ENCODE measurements around the gene MED16. TPM values are rescaled to one million over a fixed set of nuclear protein-coding genes. Genes with fewer than 3 reads are reported as not detected.

MED16 gene
- total RNA-seq, 1 donor from 2014 or later = 55.7 TPM

- no peaks in the 10 kb centered on the region for H3K9me3 Mint-ChIP-seq
- H3K4me3 Mint-ChIP-seq (ENCODE audit: low read depth) = no peak overlapping the region
- H3K36me3 Mint-ChIP-seq (ENCODE audit: low read depth) = peaks cover 11% of the 10 kb centered on the region
Observed at GRCh38 chr19:873561-874041, 19.4 kb downstream of the MED16 start.

GRCh38 chr19:873084-873483 is 19.9 kb downstream of the MED16 start:
- Mint-ChIP-seq H3K27me3 (ENCODE audit: low read depth) (no peaks in the 10 kb centered on the region), H3K36me3 (ENCODE audit: low read depth) (peaks cover 11% of the 10 kb centered on the region), H3K4me1 (ENCODE audit: low read depth) (peaks cover 2% of the 10 kb centered on the region), H3K9me3 (no peaks in the 10 kb centered on the region), H3K27ac (peak overlapping the region; percentile 67), H3K4me3 (ENCODE audit: low read depth) (no peak overlapping the region)
- peak; percentile 79 for DNase-seq (ENCODE audit: low spot score)
- intact Hi-C loops (cut with micrococcal nuclease) = no loop called here

More at GRCh38 chr19:873561-874041, 19.4 kb downstream of the MED16 start:
- DNase-seq (ENCODE audit: low spot score) = no peak
- intact Hi-C loops (cut with micrococcal nuclease) = no loop called here
- no peaks in the 10 kb centered on the region for H3K27me3 Mint-ChIP-seq (ENCODE audit: low read depth)
- H3K4me1 Mint-ChIP-seq (ENCODE audit: low read depth) = peaks cover 2% of the 10 kb centered on the region
- H3K27ac Mint-ChIP-seq = no peak overlapping the region

- Mint-ChIP-seq H3K36me3 (ENCODE audit: low read depth) (peaks cover 14% of the 10 kb centered on the region), H3K4me3 (ENCODE audit: low read depth) (peak overlapping the region; percentile 65), H3K4me1 (ENCODE audit: low read depth) (peaks cover 2% of the 10 kb centered on the region), H3K27ac (peak overlapping the region; percentile 49), H3K9me3 (no peaks in the 10 kb centered on the region), H3K27me3 (ENCODE audit: low read depth) (no peaks in the 10 kb centered on the region)
- peak; percentile 87 for DNase-seq (ENCODE audit: low spot score)
- intact Hi-C loops (cut with micrococcal nuclease) = no loop called here
Observed at GRCh38 chr19:872266-872951, 20.6 kb downstream of the MED16 start.

- Mint-ChIP-seq H3K9me3 (no peaks in the 10 kb centered on the region), H3K4me3 (ENCODE audit: low read depth) (peak overlapping the region; percentile 33), H3K27ac (peak overlapping the region; percentile 72), H3K36me3 (ENCODE audit: low read depth) (peaks cover 16% of the 10 kb centered on the region), H3K4me1 (ENCODE audit: low read depth) (peaks cover 2% of the 10 kb centered on the region), H3K27me3 (ENCODE audit: low read depth) (no peaks in the 10 kb centered on the region)
- DNase-seq (ENCODE audit: low spot score) = no peak
- intact Hi-C loops (cut with micrococcal nuclease) = no loop called here
Observed at GRCh38 chr19:871446-872265, 21.3 kb downstream of the MED16 start.

- no peak overlapping the region for H3K4me3 Mint-ChIP-seq (ENCODE audit: low read depth)
- peaks cover 2% of the 10 kb centered on the region for H3K4me1 Mint-ChIP-seq (ENCODE audit: low read depth)
- H3K36me3 Mint-ChIP-seq (ENCODE audit: low read depth) = peaks cover 13% of the 10 kb centered on the region
- H3K9me3 Mint-ChIP-seq = no peaks in the 10 kb centered on the region
- H3K27me3 Mint-ChIP-seq (ENCODE audit: low read depth) = no peaks in the 10 kb centered on the region
- intact Hi-C loops (cut with micrococcal nuclease) = no loop called here
- H3K27ac Mint-ChIP-seq = no peak overlapping the region
- no peak for DNase-seq (ENCODE audit: low spot score)
Observed at GRCh38 chr19:870963-871401, 22.0 kb downstream of the MED16 start.

GRCh38 chr19:870314-870713 is 22.7 kb downstream of the MED16 start:
- Mint-ChIP-seq H3K27me3 (ENCODE audit: low read depth) (no peaks in the 10 kb centered on the region), H3K27ac (no peak overlapping the region), H3K36me3 (ENCODE audit: low read depth) (peaks cover 13% of the 10 kb centered on the region), H3K4me1 (ENCODE audit: low read depth) (peaks cover 2% of the 10 kb centered on the region), H3K4me3 (ENCODE audit: low read depth) (no peak overlapping the region), H3K9me3 (no peaks in the 10 kb centered on the region)
- no peak for DNase-seq (ENCODE audit: low spot score)
- intact Hi-C loops (cut with micrococcal nuclease) = no loop called here

GRCh38 chr19:869245-870177 is 23.5 kb downstream of the MED16 start:
- intact Hi-C loops (cut with micrococcal nuclease) = no loop called here
- DNase-seq (ENCODE audit: low spot score) = no peak
- Mint-ChIP-seq H3K4me3 (ENCODE audit: low read depth) (no peak overlapping the region), H3K9me3 (no peaks in the 10 kb centered on the region), H3K27ac (no peak overlapping the region), H3K36me3 (ENCODE audit: low read depth) (peaks cover 13% of the 10 kb centered on the region), H3K27me3 (ENCODE audit: low read depth) (no peaks in the 10 kb centered on the region), H3K4me1 (ENCODE audit: low read depth) (peaks cover 2% of the 10 kb centered on the region)

- no peak for DNase-seq (ENCODE audit: low spot score)
- no peak overlapping the region for H3K27ac Mint-ChIP-seq
- H3K4me1 Mint-ChIP-seq (ENCODE audit: low read depth) = peaks cover 3% of the 10 kb centered on the region
- no peaks in the 10 kb centered on the region for H3K9me3 Mint-ChIP-seq
- H3K36me3 Mint-ChIP-seq (ENCODE audit: low read depth) = peaks cover 13% of the 10 kb centered on the region
- H3K27me3 Mint-ChIP-seq (ENCODE audit: low read depth) = no peaks in the 10 kb centered on the region
- no peak overlapping the region for H3K4me3 Mint-ChIP-seq (ENCODE audit: low read depth)
- intact Hi-C loops (cut with micrococcal nuclease) = no loop called here
Observed at GRCh38 chr19:868458-869244, 24.3 kb downstream of the MED16 start.

GRCh38 chr19:867855-868457 is 25.0 kb downstream of the MED16 start:
- Mint-ChIP-seq H3K9me3 (no peaks in the 10 kb centered on the region), H3K27me3 (ENCODE audit: low read depth) (no peaks in the 10 kb centered on the region), H3K27ac (no peak overlapping the region), H3K4me3 (ENCODE audit: low read depth) (no peak overlapping the region), H3K4me1 (ENCODE audit: low read depth) (peaks cover 7% of the 10 kb centered on the region), H3K36me3 (ENCODE audit: low read depth) (peaks cover 13% of the 10 kb centered on the region)
- no peak for DNase-seq (ENCODE audit: low spot score)
- intact Hi-C loops (cut with micrococcal nuclease) = no loop called here

GRCh38 chr19:867301-867793 is 25.6 kb downstream of the MED16 start:
- Mint-ChIP-seq H3K27me3 (ENCODE audit: low read depth) (no peaks in the 10 kb centered on the region), H3K4me3 (ENCODE audit: low read depth) (no peak overlapping the region), H3K27ac (no peak overlapping the region), H3K36me3 (ENCODE audit: low read depth) (peaks cover 13% of the 10 kb centered on the region), H3K4me1 (ENCODE audit: low read depth) (peaks cover 9% of the 10 kb centered on the region), H3K9me3 (no peaks in the 10 kb centered on the region)
- no peak for DNase-seq (ENCODE audit: low spot score)
- intact Hi-C loops (cut with micrococcal nuclease) = no loop called here

GRCh38 chr19:866769-867300 is 26.2 kb downstream of the MED16 start:
- Mint-ChIP-seq H3K4me3 (ENCODE audit: low read depth) (no peak overlapping the region), H3K27ac (no peak overlapping the region), H3K4me1 (ENCODE audit: low read depth) (peaks cover 9% of the 10 kb centered on the region), H3K27me3 (ENCODE audit: low read depth) (no peaks in the 10 kb centered on the region), H3K9me3 (no peaks in the 10 kb centered on the region), H3K36me3 (ENCODE audit: low read depth) (peaks cover 13% of the 10 kb centered on the region)
- intact Hi-C loops (cut with micrococcal nuclease) = no loop called here
- DNase-seq (ENCODE audit: low spot score) = no peak

Data from activated T-helper 2 cell treated with anti-CD3 and anti-CD28 coated beads, Interferon-gamma antibody, Interleukin-2, Interleukin-4, amounts not matched to agents 10 μg/mL and 5 μg/mL and 100 μg/mL, durations not matched to agents 14 hours and 24 hours and 36 hours (primary cell).